ENCODE results near the gene OR8D4.

DNA sequence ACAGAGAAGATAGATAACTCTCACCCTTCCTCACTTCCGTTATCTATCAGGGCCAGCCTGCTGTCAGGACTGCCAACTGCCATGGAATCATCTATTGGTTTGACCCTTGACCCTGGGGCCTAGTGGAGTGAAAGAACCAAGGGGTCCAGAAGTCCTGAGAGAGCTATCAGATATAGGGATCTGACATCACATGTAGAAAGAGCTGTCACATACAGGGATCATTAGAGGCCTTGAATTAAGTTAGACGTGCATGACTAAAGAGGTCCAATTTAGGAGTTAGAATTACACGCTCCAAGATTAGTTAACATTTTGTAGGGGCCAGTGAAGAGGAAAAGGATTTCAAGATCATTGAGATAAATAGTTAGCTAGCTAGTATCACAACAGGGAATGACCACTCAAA is 16.4 kb upstream of the OR8D4 start, which contains the start of gene TMEM225:
- no peak for TF ChIP-seq POLR2A (IDR thresholded peaks at IDR 0.05)
- TF ChIP-seq, protein P1, sequence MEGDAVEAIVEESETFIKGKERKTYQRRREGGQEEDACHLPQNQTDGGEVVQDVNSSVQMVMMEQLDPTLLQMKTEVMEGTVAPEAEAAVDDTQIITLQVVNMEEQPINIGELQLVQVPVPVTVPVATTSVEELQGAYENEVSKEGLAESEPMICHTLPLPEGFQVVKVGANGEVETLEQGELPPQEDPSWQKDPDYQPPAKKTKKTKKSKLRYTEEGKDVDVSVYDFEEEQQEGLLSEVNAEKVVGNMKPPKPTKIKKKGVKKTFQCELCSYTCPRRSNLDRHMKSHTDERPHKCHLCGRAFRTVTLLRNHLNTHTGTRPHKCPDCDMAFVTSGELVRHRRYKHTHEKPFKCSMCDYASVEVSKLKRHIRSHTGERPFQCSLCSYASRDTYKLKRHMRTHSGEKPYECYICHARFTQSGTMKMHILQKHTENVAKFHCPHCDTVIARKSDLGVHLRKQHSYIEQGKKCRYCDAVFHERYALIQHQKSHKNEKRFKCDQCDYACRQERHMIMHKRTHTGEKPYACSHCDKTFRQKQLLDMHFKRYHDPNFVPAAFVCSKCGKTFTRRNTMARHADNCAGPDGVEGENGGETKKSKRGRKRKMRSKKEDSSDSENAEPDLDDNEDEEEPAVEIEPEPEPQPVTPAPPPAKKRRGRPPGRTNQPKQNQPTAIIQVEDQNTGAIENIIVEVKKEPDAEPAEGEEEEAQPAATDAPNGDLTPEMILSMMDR (IDR thresholded peaks at IDR 0.05): no peak

All from stomach (tissue), 4 donors.